GM23248 (cell line): ENCODE measurements around the gene ADK. TPM values are rescaled to one million over a fixed set of nuclear protein-coding genes. Genes with fewer than 3 reads are reported as not detected.

Source experiments
- DNase-seq: peaks from one replicate; pipeline ENCODE4 v3.0.0-alpha.2; 2015
- H2AFZ ChIP-seq: fragments of 200-600 bp; sonication (generic); 2 replicates; pipeline ENCODE4 v1.6.1; 2016; ENCODE audit warnings: antibody characterized with exemption
- H3F3A ChIP-seq: fragments of 200-600 bp; sonication (generic); 2 replicates; pipeline ENCODE4 v1.6.1; 2016; ENCODE audit warnings: mild to moderate bottlenecking, antibody characterized with exemption, mixed run types; ENCODE audit not compliant: insufficient read depth
- H3K27ac ChIP-seq: fragments of 200-600 bp; sonication (generic); 2 replicates; pipeline ENCODE4 v1.5.1; 2016; ENCODE audit warnings: mild to moderate bottlenecking
- H3K27me3 ChIP-seq: fragments of 200-600 bp; sonication (generic); replicated peaks from 2 replicates; pipeline ENCODE4 v1.6.1; 2016; ENCODE audit warnings: mild to moderate bottlenecking; ENCODE audit not compliant: insufficient read depth
- H3K36me3 ChIP-seq: fragments of 200-600 bp; sonication (generic); 2 replicates; pipeline ENCODE4 v1.6.1; 2016; ENCODE audit warnings: low read depth, mild to moderate bottlenecking
- H3K4me1 ChIP-seq: fragments of 200-600 bp; sonication (generic); 2 replicates; pipeline ENCODE4 v1.6.1; 2016; ENCODE audit warnings: mild to moderate bottlenecking; ENCODE audit not compliant: insufficient read depth
- H3K4me2 ChIP-seq: fragments of 200-600 bp; sonication (generic); one replicate; pipeline ENCODE4 v1.6.1; 2016; ENCODE audit warnings: mild to moderate bottlenecking; ENCODE audit not compliant: unreplicated experiment
- H3K4me3 ChIP-seq: fragments of 200-600 bp; sonication (generic); 2 replicates; pipeline ENCODE4 v1.5.1; 2016; ENCODE audit warnings: mild to moderate bottlenecking
- H3K79me2 ChIP-seq: fragments of 200-600 bp; sonication (generic); 2 replicates; pipeline ENCODE4 v1.6.1; 2016; ENCODE audit warnings: mild to moderate bottlenecking; ENCODE audit not compliant: insufficient read depth
- H3K9ac ChIP-seq: fragments of 200-600 bp; sonication (generic); 2 replicates; pipeline ENCODE4 v1.6.1; 2016; ENCODE audit warnings: mild to moderate bottlenecking
- H3K9me2 ChIP-seq: fragments of 200-600 bp; sonication (generic); 2 replicates; pipeline ENCODE4 v1.6.1; 2016; ENCODE audit warnings: mixed run types, mild to moderate bottlenecking, moderate library complexity; ENCODE audit not compliant: insufficient read depth
- H3K9me3 ChIP-seq: fragments of 200-600 bp; sonication (generic); one replicate; pipeline ENCODE4 v1.6.1; 2017; ENCODE audit warnings: low read depth
- H4K20me1 ChIP-seq: fragments of 200-600 bp; sonication (generic); 2 replicates; pipeline ENCODE4 v1.6.0; 2016; ENCODE audit not compliant: insufficient read depth
- EZH2 ChIP-seq: fragments of 200-600 bp; sonication (generic); IDR thresholded peaks from 2 replicates; pipeline ENCODE4 v1.6.1; 2018; ENCODE audit warnings: antibody characterized with exemption, mild to moderate bottlenecking; ENCODE audit not compliant: insufficient read depth, poor library complexity, severe bottlenecking
- EZH2phosphoT487 ChIP-seq: fragments of 200-600 bp; sonication (generic); IDR thresholded peaks from 2 replicates; pipeline ENCODE4 v1.6.1; 2018; ENCODE audit warnings: antibody characterized with exemption, moderate library complexity, mild to moderate bottlenecking, low read depth; ENCODE audit not compliant: insufficient read depth
- WGBS, 2 experiments: methylation state at CpG; one replicate each; pipeline ENCODE4 v1.1.6; 2015 to 2017; ENCODE audit warnings: low lambda C conversion rate in 2 of 2, low coverage in 1 of 2; ENCODE audit errors: missing lambda C conversion rate in 2 of 2; 5-methylcytosine and 5-hydroxymethylcytosine counted together
- in situ Hi-C: fragments of 300-500 bp; cut with MboI; formaldehyde crosslinking; loops from 2 replicates; pipeline ENCODE4 v1.15.0; 2020
- polyA plus RNA-seq: library from polyadenylated mRNA; unstranded; fragments of >200 nt; fragmentation: Nextera tagmentation; extraction: Ambion mirVana; gene quantifications from 2 replicates; pipeline ENCODE4 v1.2.1, GENCODE V29; 2016
- total RNA-seq: library from RNA; depleted of rRNA; stranded (reverse); fragments of >200 nt; shearing (Covaris generic); gene quantifications from 2 replicates; pipeline ENCODE4 v1.2.3, GENCODE V29; 2014

Gene ADK
- total and polyA plus RNA-seq, 2 experiments from 2014 or later = 43.7 to 75.1 TPM

GRCh38 chr10:74637685-74638084 is 486.7 kb downstream of the ADK start:
- H4K20me1 ChIP-seq = no peaks in the 10 kb centered on the region
- H3F3A ChIP-seq = no peaks in the 10 kb centered on the region
- no peak overlapping the region for H3K9ac ChIP-seq
- H3K4me2 ChIP-seq = no peak overlapping the region
- no peaks in the 10 kb centered on the region for H3K9me2 ChIP-seq
- no peaks in the 10 kb centered on the region for H3K4me1 ChIP-seq
- H3K36me3 ChIP-seq = no peaks in the 10 kb centered on the region; the same call in 1 of the 2 replicates
- no peaks in the 10 kb centered on the region for H3K9me3 ChIP-seq
- 100% methylated on average over 1 of the region's 1 CpG for WGBS, 2 experiments
- no peak overlapping the region for H3K4me3 ChIP-seq
- no peaks in the 10 kb centered on the region for H3K27me3 ChIP-seq
- no peak for TF ChIP-seq EZH2
- TF ChIP-seq EZH2phosphoT487 = no peak
- no peak overlapping the region for H2AFZ ChIP-seq
- no peak for DNase-seq
- H3K79me2 ChIP-seq = no peaks in the 10 kb centered on the region
- H3K27ac ChIP-seq = no peak overlapping the region
- in situ Hi-C loops = no loop called here

GRCh38 chr10:74640134-74640921 is 489.3 kb downstream of the ADK start:
- no peak for DNase-seq

DNA sequence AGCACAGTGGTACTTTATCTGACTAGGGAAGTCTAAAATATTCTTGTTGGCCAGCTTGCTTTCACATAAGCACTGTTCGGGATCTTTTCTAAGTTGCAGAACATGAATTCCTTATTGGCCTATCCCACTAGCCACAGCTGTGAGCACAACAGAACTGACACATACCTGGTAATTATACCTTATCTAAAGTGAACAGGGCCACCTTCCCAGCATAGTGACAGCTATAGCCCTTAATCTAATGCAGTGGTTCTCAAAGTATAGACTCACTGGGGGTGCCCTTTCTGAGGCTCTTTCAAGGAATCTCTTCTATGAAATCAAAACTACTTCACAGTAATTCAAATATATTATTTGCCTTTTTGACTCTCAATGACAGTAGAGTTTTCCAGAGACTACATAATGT is 490.6 kb downstream of the ADK start:
- Histone ChIP-seq H3K9me2 (no peaks in the 10 kb centered on the region), H4K20me1 (no peaks in the 10 kb centered on the region), H3F3A (no peaks in the 10 kb centered on the region), H3K27me3 (no peaks in the 10 kb centered on the region), H3K4me3 (no peak overlapping the region), H3K79me2 (no peaks in the 10 kb centered on the region), H3K9me3 (no peaks in the 10 kb centered on the region), H3K36me3 (no peaks in the 10 kb centered on the region; the same call in 1 of the 2 replicates), H3K4me2 (no peak overlapping the region), H3K4me1 (no peaks in the 10 kb centered on the region), H3K9ac (no peak overlapping the region), H2AFZ (no peak overlapping the region), H3K27ac (no peak overlapping the region)
- in situ Hi-C loops = no loop called here
- TF ChIP-seq EZH2phosphoT487 (no peak), EZH2 (no peak)
- WGBS, 2 experiments = 95 to 100% methylated on average over 1 of the region's 1 CpG
- DNase-seq = no peak

More at GRCh38 chr10:74640134-74640921, 489.3 kb downstream of the ADK start:
- Histone ChIP-seq H3K79me2 (no peaks in the 10 kb centered on the region), H2AFZ (no peak overlapping the region), H3F3A (no peaks in the 10 kb centered on the region), H3K27ac (no peak overlapping the region), H3K9me2 (no peaks in the 10 kb centered on the region), H3K9ac (no peak overlapping the region), H4K20me1 (no peaks in the 10 kb centered on the region), H3K4me2 (no peak overlapping the region), H3K4me3 (no peak overlapping the region), H3K9me3 (no peaks in the 10 kb centered on the region), H3K36me3 (no peaks in the 10 kb centered on the region; the same call in 1 of the 2 replicates), H3K27me3 (no peaks in the 10 kb centered on the region), H3K4me1 (no peaks in the 10 kb centered on the region)
- in situ Hi-C loops = no loop called here
- TF ChIP-seq EZH2phosphoT487 (no peak), EZH2 (no peak)
- 87 to 90% methylated on average over 5 of the region's 5 CpGs for WGBS, 2 experiments

DNA sequence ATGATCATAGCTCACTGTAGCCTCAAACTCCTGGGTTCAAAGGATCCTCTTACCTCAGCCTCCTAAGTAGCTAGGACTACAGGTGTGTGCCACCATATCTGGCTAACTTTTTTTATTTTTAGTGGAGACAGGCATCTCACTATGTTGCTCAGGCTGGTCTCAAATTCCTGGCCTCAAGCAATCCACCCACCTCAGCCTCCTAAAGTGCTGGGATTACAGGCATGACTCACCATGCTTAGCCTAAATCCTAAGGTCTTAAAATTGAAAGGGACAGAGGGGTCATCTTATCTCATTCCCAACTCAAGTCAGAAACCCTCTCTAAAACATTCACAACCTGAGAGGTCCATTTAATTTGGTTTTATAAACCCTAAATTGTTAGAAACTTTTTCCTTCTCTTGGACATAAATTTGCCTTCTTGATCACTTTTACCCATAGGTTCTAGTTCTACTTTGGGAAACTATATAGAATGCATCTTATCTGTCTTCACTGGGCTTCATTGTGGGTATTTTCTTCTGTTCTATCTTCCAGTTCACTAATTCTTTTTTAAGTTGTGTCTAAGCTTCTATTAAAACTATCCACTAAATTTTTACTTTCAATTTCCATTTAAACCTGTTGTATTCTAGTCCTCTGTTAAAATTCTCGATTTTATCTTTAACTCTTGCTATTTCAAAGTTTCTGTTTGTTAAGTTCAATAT is 492.0 kb downstream of the ADK start:
- no peak overlapping the region for H2AFZ ChIP-seq
- no peaks in the 10 kb centered on the region for H3K4me1 ChIP-seq
- no peaks in the 10 kb centered on the region for H3F3A ChIP-seq
- no peak overlapping the region for H3K27ac ChIP-seq
- WGBS, 2 experiments = 52 to 56% methylated on average over 1 of the region's 1 CpG
- no peaks in the 10 kb centered on the region for H3K9me3 ChIP-seq
- no peak for DNase-seq
- H3K4me3 ChIP-seq = no peak overlapping the region
- no peak overlapping the region for H3K4me2 ChIP-seq
- in situ Hi-C loops = no loop called here
- no peaks in the 10 kb centered on the region for H3K79me2 ChIP-seq
- H3K27me3 ChIP-seq = no peaks in the 10 kb centered on the region
- no peaks in the 10 kb centered on the region; the same call in 1 of the 2 replicates for H3K36me3 ChIP-seq
- H3K9ac ChIP-seq = no peak overlapping the region
- H4K20me1 ChIP-seq = no peaks in the 10 kb centered on the region
- TF ChIP-seq EZH2phosphoT487 = no peak
- no peak for TF ChIP-seq EZH2
- H3K9me2 ChIP-seq = no peaks in the 10 kb centered on the region
